PC-3 (cell line): Measurements from ENCODE around the gene MAP1LC3A. TPM values are rescaled to one million over a fixed set of nuclear protein-coding genes. Genes with fewer than 3 reads are reported as not detected.

Source experiments
- ATAC-seq: fragments of 200-7000 bp; cut with Tn5 transposase; 2 replicates; pipeline ENCODE4 v1.9.1; 2020; ENCODE audit warnings: mild to moderate bottlenecking, moderate library complexity
- BruUV-seq: library from RNA; stranded (reverse); fragments of 400-500 nt; replicated peaks from 2 replicates; lab custom pipeline; 2021; lab: Mats Ljungman, UMichigan
- CTCF ChIA-PET: fragments of 300-600 bp; sonication (Branson Sonifier 250); formaldehyde crosslinking; loops from one replicate; lab custom pipeline; 2022; ENCODE audit warnings: antibody characterized with exemption; lab: Charles Lee
- POLR2A ChIA-PET: fragments of 300-600 bp; sonication (Branson Sonifier 250); formaldehyde crosslinking; loops from one replicate; lab custom pipeline; 2022; ENCODE audit warnings: antibody characterized with exemption; ENCODE audit not compliant: unreplicated experiment; lab: Charles Lee
- DNase-seq: peaks from one replicate; pipeline ENCODE4 v3.0.0-alpha.2; 2015
- H2AFZ ChIP-seq: fragments of 300-600 bp; sonication (generic); 2 replicates; pipeline ENCODE4 v1.6.0; 2016; ENCODE audit warnings: antibody characterized with exemption, low read length
- H3F3A ChIP-seq: fragments of 300-600 bp; sonication (generic); one replicate; pipeline ENCODE4 v1.6.0; 2017; ENCODE audit warnings: antibody characterized with exemption, low read length, control low read depth, mild to moderate bottlenecking; ENCODE audit not compliant: unreplicated experiment
- H3K27ac ChIP-seq: fragments of 300-600 bp; sonication (generic); 2 replicates; pipeline ENCODE4 v1.5.1; 2016; ENCODE audit warnings: mild to moderate bottlenecking, low read length
- H3K27me3 ChIP-seq: fragments of 300-600 bp; sonication (generic); 2 replicates; pipeline ENCODE4 v1.6.1; 2016; ENCODE audit warnings: low read length, mixed read lengths
- H3K36me3 ChIP-seq: fragments of 300-600 bp; sonication (generic); 2 replicates; pipeline ENCODE4 v1.6.1; 2016; ENCODE audit warnings: low read depth, mixed run types, low read length, mixed read lengths
- H3K4me1 ChIP-seq: fragments of 300-600 bp; sonication (generic); 2 replicates; pipeline ENCODE4 v1.5.1; 2016; ENCODE audit warnings: low read length; ENCODE audit not compliant: insufficient read depth
- H3K4me2 ChIP-seq: fragments of 300-600 bp; sonication (generic); 2 replicates; pipeline ENCODE4 v1.6.0; 2016; ENCODE audit warnings: low read length
- H3K4me3 ChIP-seq: fragments of 300-600 bp; sonication (generic); 2 replicates; pipeline ENCODE4 v1.5.1; 2016; ENCODE audit warnings: mild to moderate bottlenecking, low read length, mixed read lengths
- H3K79me2 ChIP-seq: fragments of 300-600 bp; sonication (generic); 2 replicates; pipeline ENCODE4 v1.6.1; 2017; ENCODE audit warnings: low read length, mixed read lengths
- H3K9ac ChIP-seq: fragments of 300-600 bp; sonication (generic); 2 replicates; pipeline ENCODE4 v1.6.0; 2016; ENCODE audit warnings: mild to moderate bottlenecking, low read length
- H3K9me2 ChIP-seq: fragments of 300-600 bp; sonication (generic); replicated peaks from 2 replicates; pipeline ENCODE4 v1.6.1; 2016; ENCODE audit warnings: mixed run types, low read length, mixed read lengths
- H3K9me3 ChIP-seq: fragments of 300-600 bp; sonication (generic); 2 replicates; pipeline ENCODE4 v1.6.1; 2016; ENCODE audit warnings: low read length, mixed read lengths
- H4K20me1 ChIP-seq: fragments of 300-600 bp; sonication (generic); 2 replicates; pipeline ENCODE4 v1.6.1; 2016; ENCODE audit warnings: low read length, mixed read lengths
- CTCF ChIP-seq: fragments of 300-600 bp; sonication (generic); conservative IDR thresholded peaks from 2 replicates; pipeline ENCODE4 v1.5.1; 2017; ENCODE audit warnings: antibody characterized with exemption, low read depth, mild to moderate bottlenecking, low read length
- EZH2 ChIP-seq: fragments of 300-600 bp; sonication (generic); IDR thresholded peaks from one replicate; pipeline ENCODE4 v1.6.1; 2017; ENCODE audit warnings: antibody characterized with exemption, mild to moderate bottlenecking, low read length; ENCODE audit not compliant: unreplicated experiment
- EZH2phosphoT487 ChIP-seq: fragments of 300-600 bp; sonication (generic); IDR thresholded peaks from 2 replicates; pipeline ENCODE4 v1.6.1; 2018; ENCODE audit warnings: mild to moderate bottlenecking, antibody characterized with exemption, low read length, borderline replicate concordance
- intact Hi-C: fragments of 100-400 bp; cut with micrococcal nuclease; formaldehyde crosslinking; loops from 2 replicates; pipeline ENCODE4 v1.9.0; 2023
- total RNA-seq: library from RNA; depleted of rRNA; stranded (reverse); fragments of >200 nt; gene quantifications from 2 replicates; pipeline ENCODE4 v1.2.3, GENCODE V29; 2014

The MAP1LC3A gene
- total RNA-seq, 1 experiment from 2014 or later: 0.22 TPM

GRCh38 chr20:34540596-34541263, 17.8 kb upstream of the MAP1LC3A start:
- ATAC-seq (no peak), DNase-seq (no peak)
- Histone ChIP-seq H3K9me3 (no peaks in the 10 kb centered on the region), H3K4me1 (no peaks in the 10 kb centered on the region), H3K4me3 (no peak overlapping the region), H3K9ac (no peak overlapping the region), H3K27ac (no peak overlapping the region), H3F3A (no peaks in the 10 kb centered on the region), H2AFZ (no peak overlapping the region), H3K36me3 (peaks cover 23% of the 10 kb centered on the region), H4K20me1 (no peaks in the 10 kb centered on the region), H3K9me2 (no peaks in the 10 kb centered on the region), H3K4me2 (no peak overlapping the region), H3K27me3 (no peaks in the 10 kb centered on the region), H3K79me2 (no peaks in the 10 kb centered on the region)
- no TSS peak for BruUV-seq
- intact Hi-C loops: no loop called here
- TF ChIP-seq CTCF (no peak), EZH2phosphoT487 (no peak), EZH2 (no peak)
- ChIA-PET CTCF (no interaction called here), POLR2A (no interaction called here)

- Histone ChIP-seq H4K20me1 (no peaks in the 10 kb centered on the region), H3K79me2 (no peaks in the 10 kb centered on the region), H3K4me3 (no peak overlapping the region), H3K27ac (no peak overlapping the region), H3K9me2 (no peaks in the 10 kb centered on the region), H3K36me3 (peaks cover 18% of the 10 kb centered on the region), H3K9me3 (no peaks in the 10 kb centered on the region), H3F3A (no peaks in the 10 kb centered on the region), H2AFZ (no peak overlapping the region), H3K9ac (no peak overlapping the region), H3K27me3 (no peaks in the 10 kb centered on the region), H3K4me2 (no peak overlapping the region), H3K4me1 (no peaks in the 10 kb centered on the region)
- TF ChIP-seq EZH2 (no peak), CTCF (no peak), EZH2phosphoT487 (no peak)
- CTCF ChIA-PET: no interaction called here
- DNase-seq (no peak), ATAC-seq (no peak)
- no TSS peak for BruUV-seq
- intact Hi-C loops: no loop called here
- POLR2A ChIA-PET: no interaction called here
These were observed 17.1 kb upstream of the MAP1LC3A start for GRCh38 chr20:34541264-34541901.

GRCh38 chr20:34541917-34542316, 16.6 kb upstream of the MAP1LC3A start:
- H3K79me2 ChIP-seq: no peaks in the 10 kb centered on the region
- no peaks in the 10 kb centered on the region for H3F3A ChIP-seq
- H3K27ac ChIP-seq: no peak overlapping the region
- POLR2A ChIA-PET: no interaction called here
- no peaks in the 10 kb centered on the region for H3K4me1 ChIP-seq
- no peak overlapping the region for H3K9ac ChIP-seq
- no peaks in the 10 kb centered on the region for H3K9me3 ChIP-seq
- intact Hi-C loops: no loop called here
- ATAC-seq: no peak
- peaks cover 18% of the 10 kb centered on the region for H3K36me3 ChIP-seq
- no peaks in the 10 kb centered on the region for H3K27me3 ChIP-seq
- CTCF ChIA-PET: no interaction called here
- DNase-seq: no peak
- no peak overlapping the region for H3K4me3 ChIP-seq
- no peaks in the 10 kb centered on the region for H4K20me1 ChIP-seq
- no peak for TF ChIP-seq CTCF
- no peak for TF ChIP-seq EZH2
- TF ChIP-seq EZH2phosphoT487: no peak
- no peak overlapping the region for H2AFZ ChIP-seq
- no peaks in the 10 kb centered on the region for H3K9me2 ChIP-seq
- BruUV-seq: no TSS peak
- H3K4me2 ChIP-seq: no peak overlapping the region
